ENCODE measurements around the gene NTRK2.
"Not testable (repeated sequence)": the region's sequence is repeated elsewhere in the genome, so short reads cannot be mapped to it uniquely, and the experiment has no call there.

NTRK2 gene

DNA sequence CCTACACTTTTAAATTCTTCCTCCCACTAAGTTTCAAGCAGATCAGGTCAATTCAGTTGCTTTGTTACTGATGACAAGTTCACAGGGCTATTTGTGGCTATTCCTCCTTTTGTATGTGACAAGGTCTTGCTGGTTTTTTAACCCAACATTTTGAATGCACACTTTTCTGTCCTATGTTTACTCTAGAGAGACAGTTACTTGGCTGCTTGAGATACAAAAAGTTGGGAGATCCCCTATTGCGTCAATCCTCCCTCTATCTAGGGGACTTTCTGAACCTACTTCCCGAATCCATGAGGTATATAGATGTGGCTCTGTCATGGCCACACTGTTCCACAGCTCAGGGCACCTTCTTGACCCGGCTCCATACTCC lies 386.7 kb downstream of the NTRK2 start:
- H3K4me3 ChIP-seq (ENCODE audit: extremely low read depth, insufficient read depth, low read length, poor library complexity, severe bottlenecking): no peak overlapping the region
- WGBS, 2 experiments (ENCODE audit: insufficient coverage in 2 of 2): 83 to 95% methylated on average over 1 to 2 of the region's 3 CpGs
- no peak overlapping the region for H3K27ac ChIP-seq (ENCODE audit: low read depth, low read length, severe bottlenecking)
- no peaks in the 10 kb centered on the region for H3K36me3 ChIP-seq (ENCODE audit: control insufficient read depth, insufficient read depth, low read length)
- peaks cover 12% of the 10 kb centered on the region for H3K4me1 ChIP-seq (ENCODE audit: control insufficient read depth, insufficient read depth, low read length, poor library complexity, severe bottlenecking)
- H3K9me3 ChIP-seq (ENCODE audit: control insufficient read depth, low read length): no peaks in the 10 kb centered on the region

DNA sequence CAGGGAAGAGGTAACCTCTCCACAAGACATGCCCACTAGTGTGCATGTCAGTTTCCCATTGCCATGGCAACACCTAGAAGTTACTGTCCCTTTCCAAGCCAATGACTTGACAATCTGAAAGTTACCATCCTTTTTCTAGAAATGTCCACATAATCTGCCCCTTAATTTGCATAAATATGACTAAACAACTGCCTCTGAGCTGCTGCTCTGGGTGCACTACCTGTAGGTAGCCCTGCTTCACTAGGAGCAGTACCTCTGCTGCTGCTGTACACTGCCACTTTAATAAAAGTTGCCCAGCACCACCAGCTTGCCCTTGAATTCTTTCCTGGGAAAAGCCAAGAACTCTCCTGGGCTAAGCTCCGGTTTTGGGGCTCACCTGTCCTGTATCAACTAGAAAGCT lies 392.4 kb downstream of the NTRK2 start:
- no peaks in the 10 kb centered on the region for H3K4me1 ChIP-seq (ENCODE audit: control insufficient read depth, insufficient read depth, low read length, poor library complexity, severe bottlenecking)
- WGBS, 2 experiments (ENCODE audit: insufficient coverage in 2 of 2): 100% methylated on average over 1 of the region's 1 CpG; no CpG with 5 or more reads in 1 of the 2 experiments

DNA sequence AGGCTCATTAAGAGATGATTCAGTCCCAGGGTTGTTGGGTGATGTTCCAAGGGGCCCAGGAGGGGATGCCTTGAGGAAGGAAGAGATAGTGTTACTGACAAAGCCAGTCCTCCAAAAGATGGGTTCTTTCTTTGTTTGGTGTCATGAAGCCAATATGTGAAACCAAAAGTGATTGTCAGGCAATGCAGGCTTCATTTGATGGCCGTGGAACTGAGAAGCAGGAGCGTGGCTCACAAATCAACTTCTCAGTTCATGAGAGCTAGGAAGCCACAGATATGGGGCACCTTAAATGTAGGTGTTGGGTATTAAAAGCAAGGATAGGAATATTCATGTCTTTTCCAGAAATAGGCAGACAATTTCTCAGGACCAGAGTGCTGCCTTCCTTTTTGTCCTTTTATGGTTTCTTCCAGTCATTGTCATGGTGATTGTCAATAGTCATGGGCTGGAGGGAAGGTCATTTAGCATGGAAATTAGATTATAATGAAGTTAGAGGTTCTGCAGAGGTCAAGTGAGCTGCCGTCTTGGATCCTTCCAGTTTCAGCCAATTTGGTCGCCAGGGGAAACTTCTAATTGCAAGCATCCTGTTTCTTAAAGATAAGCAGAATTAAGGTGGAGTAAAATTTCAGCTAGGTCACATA lies 393.0 kb downstream of the NTRK2 start:
- no peak overlapping the region for H3K27ac ChIP-seq (ENCODE audit: low read depth, low read length, severe bottlenecking)
- no peak overlapping the region for H3K4me3 ChIP-seq (ENCODE audit: extremely low read depth, insufficient read depth, low read length, poor library complexity, severe bottlenecking)
- 85 to 95% methylated on average over 3 to 4 of the region's 4 CpGs for WGBS, 2 experiments (ENCODE audit: insufficient coverage in 2 of 2)
- no peaks in the 10 kb centered on the region for H3K36me3 ChIP-seq (ENCODE audit: control insufficient read depth, insufficient read depth, low read length)
- H3K4me1 ChIP-seq (ENCODE audit: control insufficient read depth, insufficient read depth, low read length, poor library complexity, severe bottlenecking): no peaks in the 10 kb centered on the region
- no peaks in the 10 kb centered on the region for H3K9me3 ChIP-seq (ENCODE audit: control insufficient read depth, low read length)

More for the DNA sequence above, 392.4 kb downstream of the NTRK2 start:
- Histone ChIP-seq H3K36me3 (ENCODE audit: control insufficient read depth, insufficient read depth, low read length) (no peaks in the 10 kb centered on the region), H3K4me3 (ENCODE audit: extremely low read depth, insufficient read depth, low read length, poor library complexity, severe bottlenecking) (no peak overlapping the region), H3K27ac (ENCODE audit: low read depth, low read length, severe bottlenecking) (no peak overlapping the region), H3K9me3 (ENCODE audit: control insufficient read depth, low read length) (no peaks in the 10 kb centered on the region)

DNA sequence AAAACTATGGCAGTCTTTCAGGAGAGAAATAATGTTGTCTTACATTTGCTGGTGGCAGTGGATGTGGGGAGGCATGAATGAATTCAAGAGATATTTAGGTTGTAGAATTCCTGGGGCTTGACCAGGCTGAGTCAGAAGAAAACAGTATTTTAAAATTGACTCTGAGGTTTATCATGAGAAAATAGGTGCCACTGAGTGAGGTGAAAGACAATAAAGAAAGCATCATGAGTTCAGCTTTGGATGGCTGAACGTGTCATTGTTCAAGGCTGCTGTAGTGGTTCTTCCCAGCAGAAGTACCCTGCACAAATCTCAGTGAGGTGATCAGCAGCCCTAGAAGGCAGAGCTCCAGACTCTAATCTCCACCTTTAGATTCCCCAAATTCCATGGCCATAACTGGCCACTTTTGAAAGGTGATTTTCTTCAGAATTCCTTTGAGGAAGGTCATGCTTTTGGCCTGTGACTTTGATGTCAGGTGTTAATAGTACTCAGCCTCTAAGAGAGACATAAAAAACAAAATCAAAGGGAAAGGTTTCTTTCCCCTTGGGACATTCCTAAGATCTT lies 395.4 kb downstream of the NTRK2 start:
- H3K4me3 ChIP-seq (ENCODE audit: extremely low read depth, insufficient read depth, low read length, poor library complexity, severe bottlenecking): no peak overlapping the region
- no peaks in the 10 kb centered on the region for H3K9me3 ChIP-seq (ENCODE audit: control insufficient read depth, low read length)
- no peak overlapping the region for H3K27ac ChIP-seq (ENCODE audit: low read depth, low read length, severe bottlenecking)
- H3K4me1 ChIP-seq (ENCODE audit: control insufficient read depth, insufficient read depth, low read length, poor library complexity, severe bottlenecking): no peaks in the 10 kb centered on the region
- WGBS, 2 experiments (ENCODE audit: insufficient coverage in 2 of 2): 83% methylated on average over 1 of the region's 1 CpG; no CpG with 5 or more reads in 1 of the 2 experiments
- no peaks in the 10 kb centered on the region for H3K36me3 ChIP-seq (ENCODE audit: control insufficient read depth, insufficient read depth, low read length)

DNA sequence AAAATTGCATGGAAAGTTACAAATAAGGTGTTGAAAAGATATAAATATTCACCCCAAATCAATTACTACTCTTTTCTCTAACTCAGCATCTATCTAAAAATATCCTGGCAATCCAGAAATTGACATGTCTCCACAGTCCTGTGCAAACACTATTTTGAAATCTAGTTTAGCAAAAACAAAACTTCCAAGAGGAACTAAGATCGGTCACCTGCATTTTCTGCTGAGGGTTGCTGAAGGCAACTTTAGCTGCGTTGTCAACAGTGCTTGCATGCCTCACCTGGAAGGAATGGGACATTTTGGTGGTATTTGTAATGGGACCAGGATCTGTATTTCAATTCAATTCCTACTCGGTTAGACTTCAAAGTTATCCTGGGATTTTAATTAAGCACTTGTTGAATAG lies 398.3 kb downstream of the NTRK2 start:
- H3K4me1 ChIP-seq (ENCODE audit: control insufficient read depth, insufficient read depth, low read length, poor library complexity, severe bottlenecking): no peaks in the 10 kb centered on the region
- no peak overlapping the region for H3K4me3 ChIP-seq (ENCODE audit: extremely low read depth, insufficient read depth, low read length, poor library complexity, severe bottlenecking)
- no peaks in the 10 kb centered on the region for H3K9me3 ChIP-seq (ENCODE audit: control insufficient read depth, low read length)
- no peak overlapping the region for H3K27ac ChIP-seq (ENCODE audit: low read depth, low read length, severe bottlenecking)
- H3K36me3 ChIP-seq (ENCODE audit: control insufficient read depth, insufficient read depth, low read length): no peaks in the 10 kb centered on the region
- 75 to 94% methylated on average over 2 to 3 of the region's 3 CpGs for WGBS, 2 experiments (ENCODE audit: insufficient coverage in 2 of 2)

DNA sequence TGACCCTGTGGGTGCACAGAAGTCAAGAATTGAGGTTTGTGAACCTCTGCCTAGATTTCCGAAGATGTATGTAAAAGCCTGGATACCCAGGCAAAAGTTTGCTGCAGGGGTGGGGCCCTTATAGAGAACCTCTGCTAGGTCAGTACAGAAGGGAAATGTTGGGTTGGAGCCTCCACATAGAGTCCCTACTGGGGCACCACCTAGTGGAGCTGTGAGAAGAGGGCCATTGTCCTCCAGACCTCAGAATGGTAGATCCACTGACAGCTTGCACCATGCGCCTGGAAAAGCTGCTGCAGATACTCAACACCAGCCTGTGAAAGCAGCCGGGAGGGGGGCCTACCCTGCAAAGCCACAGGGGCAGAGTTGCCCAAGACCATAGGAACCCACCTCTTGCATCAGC lies 399.9 kb downstream of the NTRK2 start:
- H3K4me3 ChIP-seq (ENCODE audit: extremely low read depth, insufficient read depth, low read length, poor library complexity, severe bottlenecking); H3K9me3 ChIP-seq (ENCODE audit: control insufficient read depth, low read length); H3K4me1 ChIP-seq (ENCODE audit: control insufficient read depth, insufficient read depth, low read length, poor library complexity, severe bottlenecking); H3K27ac ChIP-seq (ENCODE audit: low read depth, low read length, severe bottlenecking); H3K36me3 ChIP-seq (ENCODE audit: control insufficient read depth, insufficient read depth, low read length): not testable (repeated sequence)
- WGBS, 2 experiments (ENCODE audit: insufficient coverage in 2 of 2): 95 to 97% methylated on average over 3 of the region's 3 CpGs

Data from mesodermal cell (in vitro differentiated cells).